Heart left ventricle (tissue), 13 donors: ENCODE results near the gene VPS37D.

Source experiments
- POLR2A ChIP-seq, 2 donors: fragments of 450-650 bp; IDR thresholded peaks; one replicate each; pipeline ENCODE4 v1.6.1; 2017; ENCODE audit warnings: antibody characterized with exemption in 2 of 2, mild to moderate bottlenecking in 2 of 2, moderate library complexity in 2 of 2
- TF ChIP-seq, protein P1 (sequence below), 12 donors: fragments of 200-600 bp; sonication (generic) in 4 of 12; IDR thresholded peaks; one replicate each; pipeline versions ENCODE4 v1.5.0 to v1.8.0; 2018 to 2022; ENCODE audit warnings: antibody characterized with exemption in 12 of 12, mild to moderate bottlenecking in 5 of 12
- donor health status: ischemic (EF 13 %, LVEDD 7.1; RV severe dilation, severe dysfunction).
- donor health status: DM: no; HTN: yes; CAD: no.
- donor health status: DM: no; HTN: no; CAD: no.
- donor health status: ischemic (EF 25% LVEDD 6.9; RV normal size, moderate dysfunction).
- donor health status: ischemic (EF 25% LVEDD 5.7; RV mildly dilated, moderate dysfunction).
- donor health status: ischemic (EF 35%, LVEDD 5.7; RV mildly dilated, moderate dysfunction).
- donor health status: nonischemic (EF 11% LVEDD 7.7; RV severe dilation, severe dysfunction).
- donor health status: DM: yes; HTN: yes; CAD: no.
- donor health status: PGD.
- donor health status: ischemic (EF 29% LVEDD 5.4; RV normal size, mild dysfunction).
- donor health status: nonischemic (EF 23%, LVEDD 6.1; RV moderate dilation, normal function).

- TF ChIP-seq, protein P1, sequence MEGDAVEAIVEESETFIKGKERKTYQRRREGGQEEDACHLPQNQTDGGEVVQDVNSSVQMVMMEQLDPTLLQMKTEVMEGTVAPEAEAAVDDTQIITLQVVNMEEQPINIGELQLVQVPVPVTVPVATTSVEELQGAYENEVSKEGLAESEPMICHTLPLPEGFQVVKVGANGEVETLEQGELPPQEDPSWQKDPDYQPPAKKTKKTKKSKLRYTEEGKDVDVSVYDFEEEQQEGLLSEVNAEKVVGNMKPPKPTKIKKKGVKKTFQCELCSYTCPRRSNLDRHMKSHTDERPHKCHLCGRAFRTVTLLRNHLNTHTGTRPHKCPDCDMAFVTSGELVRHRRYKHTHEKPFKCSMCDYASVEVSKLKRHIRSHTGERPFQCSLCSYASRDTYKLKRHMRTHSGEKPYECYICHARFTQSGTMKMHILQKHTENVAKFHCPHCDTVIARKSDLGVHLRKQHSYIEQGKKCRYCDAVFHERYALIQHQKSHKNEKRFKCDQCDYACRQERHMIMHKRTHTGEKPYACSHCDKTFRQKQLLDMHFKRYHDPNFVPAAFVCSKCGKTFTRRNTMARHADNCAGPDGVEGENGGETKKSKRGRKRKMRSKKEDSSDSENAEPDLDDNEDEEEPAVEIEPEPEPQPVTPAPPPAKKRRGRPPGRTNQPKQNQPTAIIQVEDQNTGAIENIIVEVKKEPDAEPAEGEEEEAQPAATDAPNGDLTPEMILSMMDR (IDR thresholded peaks at IDR 0.05), result peak; percentile 31 to 97 (median 79)
- peak in 1 of 2 donors; percentile 19 for TF ChIP-seq POLR2A (IDR thresholded peaks at IDR 0.05)
These were observed at the start of gene VPS37D for GRCh38 chr7:73667344-73668102.
